ENCODE data around the gene RGL3.
"Not testable (repeated sequence)": the region's sequence is repeated elsewhere in the genome, so short reads cannot be mapped to it uniquely, and the experiment has no call there.

Gene RGL3
- long read RNA-seq = 0 reads

GRCh38 chr19:11418549-11419506, at the start of gene RGL3:
Gene RGL3, minus strand, starts transcription at chr19:11419314. Its CDS starts 36 bp downstream, at chr19:11419278.
- TF ChIP-seq POLR2AphosphoS5 (IDR thresholded peaks at IDR 0.05; ENCODE audit: low read depth) (no peak), CTCF (IDR thresholded peaks at IDR 0.05; ENCODE audit: insufficient read depth, low read length) (no peak), SPI1 (IDR thresholded peaks at IDR 0.05; ENCODE audit: borderline replicate concordance, low read depth) (no peak), REST (IDR thresholded peaks at IDR 0.05; ENCODE audit: insufficient replicate concordance, low read depth) (no peak), GABPA (IDR thresholded peaks at IDR 0.05; ENCODE audit: low read depth) (no peak)
- DNase-seq (ENCODE audit: low read depth in 1 of 2, low spot score in 1 of 2) = no peak
- H3K4me3 ChIP-seq (replicated peaks; ENCODE audit: insufficient read depth, low read length) = no peak within 1 kb of the TSS
- no peak within 1 kb of the TSS for H3K27ac ChIP-seq (replicated peaks)
- peaks cover 58% of the 10 kb centered on the region for H3K27me3 ChIP-seq (ENCODE audit: insufficient read depth, poor library complexity, severe bottlenecking)

- not testable (repeated sequence) for H3K4me3 ChIP-seq (replicated peaks; ENCODE audit: insufficient read depth, low read length); H3K27ac ChIP-seq (replicated peaks); H3K27me3 ChIP-seq (ENCODE audit: insufficient read depth, poor library complexity, severe bottlenecking); DNase-seq (ENCODE audit: low read depth in 1 of 2, low spot score in 1 of 2)
Measured at GRCh38 chr19:11468266-11468845, 49.2 kb upstream of the RGL3 start.

- Histone ChIP-seq H3K4me3 (replicated peaks; ENCODE audit: insufficient read depth, low read length) (no peak overlapping the region), H3K27me3 (ENCODE audit: insufficient read depth, poor library complexity, severe bottlenecking) (no peaks in the 10 kb centered on the region), H3K27ac (replicated peaks) (no peak overlapping the region)
- no peak for DNase-seq (ENCODE audit: low read depth in 1 of 2, low spot score in 1 of 2)
- TF ChIP-seq POLR2AphosphoS5 (IDR thresholded peaks at IDR 0.05; ENCODE audit: low read depth) (no peak), GABPA (IDR thresholded peaks at IDR 0.05; ENCODE audit: low read depth) (no peak), CTCF (IDR thresholded peaks at IDR 0.05; ENCODE audit: insufficient read depth, low read length) (no peak), REST (IDR thresholded peaks at IDR 0.05; ENCODE audit: insufficient replicate concordance, low read depth) (no peak), SPI1 (IDR thresholded peaks at IDR 0.05; ENCODE audit: borderline replicate concordance, low read depth) (no peak)
Measured at GRCh38 chr19:11465600-11465999, 46.5 kb upstream of the RGL3 start.
